GM13976 (cell line): ENCODE results near the gene CASZ1.

Experiments used
- DNase-seq: peaks from one replicate; pipeline ENCODE4 v3.0.0; 2012; ENCODE audit warnings: low spot score
- in situ Hi-C: fragments of 300-500 bp; cut with MboI; formaldehyde crosslinking; loops from one replicate; pipeline ENCODE4 v1.12.0; 2022; ENCODE audit warnings: low sequenced_read_pairs, mixed read lengths, inconsistent platforms; ENCODE audit not compliant: unreplicated experiment
- TF ChIP-seq, protein P1 (sequence below): IDR thresholded peaks from 2 replicates; pipeline ENCODE4 v1.5.1; 2012; ENCODE audit warnings: borderline replicate concordance, mild to moderate bottlenecking; ENCODE audit not compliant: insufficient read depth; ENCODE audit errors: extremely low read depth, missing control alignments, control extremely low read depth

The CASZ1 gene

GRCh38 chr1:10620776-10621175, 175.7 kb downstream of the CASZ1 start:
- no peak for DNase-seq
- in situ Hi-C loops, result no loop called here
- TF ChIP-seq, protein P1, sequence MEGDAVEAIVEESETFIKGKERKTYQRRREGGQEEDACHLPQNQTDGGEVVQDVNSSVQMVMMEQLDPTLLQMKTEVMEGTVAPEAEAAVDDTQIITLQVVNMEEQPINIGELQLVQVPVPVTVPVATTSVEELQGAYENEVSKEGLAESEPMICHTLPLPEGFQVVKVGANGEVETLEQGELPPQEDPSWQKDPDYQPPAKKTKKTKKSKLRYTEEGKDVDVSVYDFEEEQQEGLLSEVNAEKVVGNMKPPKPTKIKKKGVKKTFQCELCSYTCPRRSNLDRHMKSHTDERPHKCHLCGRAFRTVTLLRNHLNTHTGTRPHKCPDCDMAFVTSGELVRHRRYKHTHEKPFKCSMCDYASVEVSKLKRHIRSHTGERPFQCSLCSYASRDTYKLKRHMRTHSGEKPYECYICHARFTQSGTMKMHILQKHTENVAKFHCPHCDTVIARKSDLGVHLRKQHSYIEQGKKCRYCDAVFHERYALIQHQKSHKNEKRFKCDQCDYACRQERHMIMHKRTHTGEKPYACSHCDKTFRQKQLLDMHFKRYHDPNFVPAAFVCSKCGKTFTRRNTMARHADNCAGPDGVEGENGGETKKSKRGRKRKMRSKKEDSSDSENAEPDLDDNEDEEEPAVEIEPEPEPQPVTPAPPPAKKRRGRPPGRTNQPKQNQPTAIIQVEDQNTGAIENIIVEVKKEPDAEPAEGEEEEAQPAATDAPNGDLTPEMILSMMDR, result no peak

- TF ChIP-seq, protein P1, result no peak
- in situ Hi-C loops, result no loop called here
- DNase-seq, result no peak
These were observed 178.2 kb downstream of the CASZ1 start for GRCh38 chr1:10617931-10618885.

GRCh38 chr1:10617318-10617717, 179.1 kb downstream of the CASZ1 start:
- in situ Hi-C loops, result no loop called here
- TF ChIP-seq, protein P1, result no peak
- no peak for DNase-seq

- TF ChIP-seq, protein P1, result no peak
- in situ Hi-C loops, result no loop called here
- no peak for DNase-seq
These were observed 179.8 kb downstream of the CASZ1 start for GRCh38 chr1:10616696-10617095.

DNA sequence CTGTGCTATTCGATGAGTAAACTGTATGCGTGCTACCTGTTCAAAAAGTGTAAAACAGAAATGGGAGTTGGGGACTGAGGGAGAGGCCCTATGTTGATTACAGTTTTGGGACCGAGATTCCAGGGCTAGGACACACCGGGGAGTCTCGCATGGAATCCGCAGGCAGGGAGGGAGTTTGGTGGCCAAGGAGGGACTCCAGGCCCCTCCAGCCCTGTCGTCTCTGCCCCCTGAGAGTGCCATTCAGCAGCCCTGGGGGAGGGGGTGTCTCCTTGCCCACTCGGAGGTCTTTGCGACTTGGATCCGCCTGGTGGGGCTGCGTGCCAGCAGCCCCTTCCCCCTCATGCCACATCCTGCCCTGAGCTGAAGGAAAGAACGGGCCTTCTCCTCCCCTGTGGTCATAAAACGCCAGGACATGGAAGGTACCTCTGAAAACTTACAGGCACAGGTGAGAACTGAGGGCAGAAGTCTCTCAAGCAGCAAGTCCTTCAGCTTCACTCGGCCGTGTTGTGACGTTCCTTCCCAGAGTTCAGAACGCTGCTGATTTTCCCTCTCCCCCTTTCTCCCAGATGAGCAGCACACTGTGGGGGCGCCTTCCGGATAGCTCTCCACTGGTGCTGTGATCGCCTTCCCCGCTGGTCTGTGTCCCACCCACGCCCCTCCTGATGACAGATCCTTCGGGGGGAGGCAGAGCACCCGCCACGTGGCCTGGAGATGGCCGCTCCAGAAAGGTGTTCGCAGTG, 180.3 kb downstream of the CASZ1 start:
- in situ Hi-C loops, result no loop called here
- TF ChIP-seq, protein P1, result no peak
- no peak for DNase-seq

DNA sequence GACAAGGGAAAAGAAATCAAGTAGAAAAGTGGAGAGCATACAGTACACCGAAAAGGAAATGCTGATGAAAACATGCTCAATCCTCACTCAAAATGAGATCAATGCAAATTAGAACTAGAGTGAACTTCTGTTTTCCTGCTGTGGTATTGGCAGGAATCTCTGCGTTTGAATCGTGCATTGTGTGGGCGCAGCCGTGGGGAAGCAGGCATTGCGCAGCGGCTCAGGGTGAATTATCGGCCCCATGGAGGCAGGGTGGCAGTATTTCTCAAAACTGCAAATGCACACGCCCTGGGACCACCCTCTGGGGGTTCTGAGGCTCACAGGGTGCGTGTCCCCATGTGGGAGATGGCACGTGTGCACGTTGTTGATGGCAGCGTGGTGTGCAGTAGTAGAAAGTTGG, 181.1 kb downstream of the CASZ1 start:
- in situ Hi-C loops, result no loop called here
- TF ChIP-seq, protein P1, result no peak
- no peak for DNase-seq
